ENCODE data around the gene SGCD.

GRCh38 chr5:156522651-156523529, 195.9 kb downstream of the SGCD start:
- TF ChIP-seq CTCF (IDR thresholded peaks at IDR 0.05 in 8 of 11, conservative IDR thresholded peaks at IDR 0.05 in 3 of 11), result no peak
- TF ChIP-seq POLR2AphosphoS5 (IDR thresholded peaks at IDR 0.05), result no peak

All from spleen (tissue), 7 donors.